HepG2 (cell line): ENCODE measurements around the gene SLC23A3. TPM values are rescaled to one million over a fixed set of nuclear protein-coding genes. Genes with fewer than 3 reads are reported as not detected.
A peak's percentile ranks its signal among the peaks of the same experiment; 100 is the strongest.

Source experiments
- ARNT ChIP-seq: fragments of 450-650 bp; IDR thresholded peaks from 2 replicates; pipeline ENCODE4 v1.6.1; 2017
- CBX1 ChIP-seq: IDR thresholded peaks from one replicate; pipeline ENCODE4 v1.6.1; 2016; ENCODE audit warnings: antibody characterized with exemption, low read depth
- DPF2 ChIP-seq: sonication (generic); formaldehyde crosslinking; IDR thresholded peaks from 2 replicates; pipeline ENCODE4 v1.4.0; 2020; ENCODE audit warnings: mild to moderate bottlenecking, low read depth, missing genetic modification reagents, borderline replicate concordance
- MTA1 ChIP-seq: sonication (generic); formaldehyde crosslinking; IDR thresholded peaks from 2 replicates; pipeline ENCODE4 v1.4.0; 2020; ENCODE audit warnings: missing genetic modification reagents, mild to moderate bottlenecking, borderline replicate concordance
- NCOR1 ChIP-seq: fragments of 200-600 bp; sonication (generic); IDR thresholded peaks from 2 replicates; pipeline ENCODE4 v1.7.0; 2017; ENCODE audit warnings: antibody characterized with exemption, low read length, borderline replicate concordance
- PHF5A ChIP-seq: IDR thresholded peaks from one replicate; pipeline ENCODE4 v1.6.1; 2018; ENCODE audit warnings: low read depth, missing genetic modification reagents; ENCODE audit not compliant: unreplicated experiment
- RFX5 ChIP-seq: IDR thresholded peaks from 2 replicates; pipeline ENCODE4 v1.6.1; 2011; ENCODE audit warnings: low read depth, low read length, improper control_type of control experiment
- TFAP4 ChIP-seq: sonication (generic); IDR thresholded peaks from 2 replicates; pipeline ENCODE4 v1.6.1; 2016; ENCODE audit warnings: low read depth, borderline replicate concordance
- ZBTB34 ChIP-seq: sonication (generic); formaldehyde crosslinking; IDR thresholded peaks from 2 replicates; pipeline ENCODE4 v1.8.0; 2022; ENCODE audit warnings: mild to moderate bottlenecking, missing genetic modification reagents
- ZBTB7A ChIP-seq: sonication (generic); formaldehyde crosslinking; IDR thresholded peaks from 2 replicates; pipeline ENCODE4 v1.8.0; 2022; ENCODE audit warnings: mild to moderate bottlenecking, missing genetic modification reagents
- ZC3H13 ChIP-seq: sonication (generic); formaldehyde crosslinking; IDR thresholded peaks from 2 replicates; pipeline ENCODE4 v1.8.1; 2023; ENCODE audit warnings: mild to moderate bottlenecking, missing genetic modification reagents, moderate library complexity
- ZNF318 ChIP-seq: sonication (generic); formaldehyde crosslinking; IDR thresholded peaks from 2 replicates; pipeline ENCODE4 v1.4.0; 2020; ENCODE audit warnings: mild to moderate bottlenecking, missing genetic modification reagents
- ZNF367 ChIP-seq: sonication (generic); formaldehyde crosslinking; IDR thresholded peaks from 2 replicates; pipeline ENCODE4 v1.4.0; 2020; ENCODE audit warnings: missing genetic modification reagents, borderline replicate concordance
- ZNF564 ChIP-seq: sonication (generic); formaldehyde crosslinking; IDR thresholded peaks from 2 replicates; pipeline ENCODE4 v1.8.1; 2023; ENCODE audit warnings: mild to moderate bottlenecking, missing genetic modification reagents
- ZNF674 ChIP-seq: sonication (generic); formaldehyde crosslinking; IDR thresholded peaks from 2 replicates; pipeline ENCODE4 v1.5.0; 2020; ENCODE audit warnings: low read depth, mild to moderate bottlenecking, missing genetic modification reagents
- ZSCAN22 ChIP-seq: sonication (generic); formaldehyde crosslinking; IDR thresholded peaks from 2 replicates; pipeline ENCODE4 v1.4.0; 2020; ENCODE audit warnings: mild to moderate bottlenecking, missing genetic modification reagents
- ZUFSP ChIP-seq: sonication (generic); formaldehyde crosslinking; IDR thresholded peaks from 2 replicates; pipeline ENCODE4 v1.9.0; 2021; ENCODE audit warnings: missing genetic modification reagents, mild to moderate bottlenecking, borderline replicate concordance
- polyA plus RNA-seq, 8 experiments: library from polyadenylated mRNA; depleted of rRNA in 3 of 8; stranded (reverse) in 7 of 8; unstranded in 1 of 8; fragments of >200 nt; fragmentation: Illumina TruSeq in 4 of 8; extraction: Trizol in 4 of 8; gene quantifications; 2 replicates each; pipeline versions ENCODE4 v1.2.1 to v1.2.3, GENCODE V29; 2011 to 2016; ENCODE audit warnings: low read depth in 4 of 8, missing spikeins in 1 of 8, mixed read lengths in 1 of 8; ENCODE audit not compliant: insufficient read depth in 1 of 8
- total RNA-seq, 5 experiments: library from RNA; depleted of rRNA; stranded (reverse); fragments of >200 nt; fragmentation: Illumina TruSeq; extraction: Trizol; gene quantifications; 2 replicates each; pipeline ENCODE4 v1.2.3, GENCODE V29; 2016; ENCODE audit warnings: low read depth in 1 of 5

SLC23A3 gene
- total and polyA plus RNA-seq, 2 of the 13 experiments (the other 11 are each of a cell fraction or from before 2014, with no cell fraction given): 0.38 to 0.78 TPM

GRCh38 chr2:219177552-219178376 is 7.9 kb upstream of the SLC23A3 start, which contains the start of gene RETREG2 (continued):
- TF ChIP-seq ZNF318 (CRISPR knock-in tag) (peak; percentile 95), ARNT (no peak), ZBTB34 (CRISPR knock-in tag) (no peak), ZBTB7A (CRISPR knock-in tag) (peak; percentile 71; the same call in 1 of the 2 replicates), RFX5 (no peak), ZUFSP (CRISPR knock-in tag) (no peak), ZSCAN22 (CRISPR knock-in tag) (peak; percentile 53; the same call in 1 of the 2 replicates), CBX1 (no peak), ZC3H13 (CRISPR knock-in tag) (peak; percentile 81), PHF5A (CRISPR knock-in tag) (no peak), NCOR1 (no peak; the same call in 1 of the 2 replicates), ZNF674 (peak; percentile 53; the same call in 1 of the 2 replicates), ZNF564 (CRISPR knock-in tag) (no peak; the same call in none of the 2 replicates), ZNF367 (no peak), TFAP4 (no peak), MTA1 (peak; percentile 67; the same call in 1 of the 2 replicates), DPF2 (CRISPR knock-in tag) (no peak)
